ENCODE measurements around the gene KCNQ1.
A peak's percentile ranks its signal among the peaks of the same experiment; 100 is the strongest.

The KCNQ1 gene

GRCh38 chr11:2802389-2803185 is 357.8 kb downstream of the KCNQ1 start:
- peak overlapping the region in 8 of 11 experiments; percentile 9 to 63 (median 44); a peak in 15 of 22 replicates for H3K27ac ChIP-seq
- H3K4me2 ChIP-seq = peak overlapping the region; percentile 56 to 99 (median 88)
- H3K9ac ChIP-seq = peak overlapping the region in 10 of 11 experiments; percentile 14 to 70 (median 32); a peak in 13 of 22 replicates
- no peaks in the 10 kb centered on the region for H3K36me3 ChIP-seq
- peaks cover 0 to 9% (median 0%) of the 10 kb centered on the region in 11 experiments; a peak in 4 of 22 replicates for H3K9me3 ChIP-seq (replicated peaks in 1 of 11)
- H3K4me3 ChIP-seq = peak overlapping the region in 3 of 10 experiments; percentile 14 to 40 (median 33); a peak in 4 of 20 replicates
- peaks cover 0 to 9% (median 0%) of the 10 kb centered on the region in 11 experiments; a peak in 3 of 22 replicates for H4K20me1 ChIP-seq
- H3K4me1 ChIP-seq = peaks cover 43 to 84% (median 77%) of the 10 kb centered on the region in 10 experiments
- no peaks in the 10 kb centered on the region for H3K27me3 ChIP-seq
- no peak for TF ChIP-seq Cebpa-rat (IDR thresholded peaks at IDR 0.05)

- TF ChIP-seq Cebpa-rat (IDR thresholded peaks at IDR 0.05) = no peak
- Histone ChIP-seq H3K27me3 (no peaks in the 10 kb centered on the region), H3K4me3 (peak overlapping the region in 2 of 10 experiments; percentile 14 to 40; a peak in 1 of 20 replicates)
Observed at GRCh38 chr11:2803186-2804091, 358.6 kb downstream of the KCNQ1 start.

GRCh38 chr11:2804189-2804588 is 359.4 kb downstream of the KCNQ1 start:
- H3K4me2 ChIP-seq = peak overlapping the region in 9 of 11 experiments; percentile 73 to 99 (median 89); a peak in 17 of 22 replicates
- H4K20me1 ChIP-seq = peaks cover 0 to 9% (median 0%) of the 10 kb centered on the region in 11 experiments; a peak in 3 of 22 replicates
- H3K4me3 ChIP-seq = no peak overlapping the region
- H3K27ac ChIP-seq = peak overlapping the region in 1 of 11 experiments; percentile 49; a peak in 1 of 22 replicates
- no peaks in the 10 kb centered on the region for H3K27me3 ChIP-seq
- peaks cover 43 to 87% (median 83%) of the 10 kb centered on the region in 10 experiments for H3K4me1 ChIP-seq
- no peak for TF ChIP-seq Cebpa-rat (IDR thresholded peaks at IDR 0.05)
- peaks cover under 1 to 11% (median 2%) of the 10 kb centered on the region in 11 experiments for H3K9me3 ChIP-seq (replicated peaks in 1 of 11)
- peak overlapping the region in 2 of 11 experiments; percentile 10 to 22; a peak in 2 of 22 replicates for H3K9ac ChIP-seq
- peaks cover 0 to under 1% (median 0%) of the 10 kb centered on the region in 11 experiments; a peak in 2 of 22 replicates for H3K36me3 ChIP-seq

More at GRCh38 chr11:2803186-2804091, 358.6 kb downstream of the KCNQ1 start:
- H3K4me2 ChIP-seq = peak overlapping the region; percentile 56 to 99 (median 88)
- H4K20me1 ChIP-seq = peaks cover 0 to 9% (median 0%) of the 10 kb centered on the region in 11 experiments; a peak in 3 of 22 replicates
- H3K27ac ChIP-seq = peak overlapping the region in 6 of 11 experiments; percentile 13 to 63 (median 46); a peak in 8 of 22 replicates
- peaks cover 43 to 88% (median 83%) of the 10 kb centered on the region in 10 experiments for H3K4me1 ChIP-seq
- no peaks in the 10 kb centered on the region for H3K36me3 ChIP-seq
- H3K9me3 ChIP-seq (replicated peaks in 1 of 11) = peaks cover 0 to 9% (median 0%) of the 10 kb centered on the region in 11 experiments; a peak in 4 of 22 replicates
- H3K9ac ChIP-seq = peak overlapping the region in 6 of 11 experiments; percentile 14 to 70 (median 42); a peak in 9 of 22 replicates

- H3K4me3 ChIP-seq = no peak overlapping the region
- H4K20me1 ChIP-seq = peaks cover 0 to 9% (median 0%) of the 10 kb centered on the region in 11 experiments; a peak in 3 of 22 replicates
- peaks cover 0 to 7% (median 0%) of the 10 kb centered on the region in 11 experiments; a peak in 3 of 22 replicates for H3K36me3 ChIP-seq
- no peak for TF ChIP-seq Cebpa-rat (IDR thresholded peaks at IDR 0.05)
- H3K4me1 ChIP-seq = peaks cover 39 to 84% (median 80%) of the 10 kb centered on the region in 10 experiments
- peak overlapping the region in 6 of 11 experiments; percentile 9 to 34 (median 21); a peak in 7 of 22 replicates for H3K9ac ChIP-seq
- peaks cover 7 to 11% (median 8%) of the 10 kb centered on the region in 11 experiments for H3K9me3 ChIP-seq (replicated peaks in 1 of 11)
- H3K27me3 ChIP-seq = no peaks in the 10 kb centered on the region
- H3K27ac ChIP-seq = peak overlapping the region in 4 of 11 experiments; percentile 4 to 49 (median 22); a peak in 4 of 22 replicates
- peak overlapping the region in 9 of 11 experiments; percentile 21 to 99 (median 89); a peak in 17 of 22 replicates for H3K4me2 ChIP-seq
Observed at GRCh38 chr11:2804701-2805387, 360.0 kb downstream of the KCNQ1 start.

- peaks cover 0 to 7% (median 0%) of the 10 kb centered on the region in 11 experiments; a peak in 3 of 22 replicates for H3K36me3 ChIP-seq
- no peak overlapping the region for H3K4me3 ChIP-seq
- H4K20me1 ChIP-seq = peaks cover 0 to 9% (median 0%) of the 10 kb centered on the region in 11 experiments; a peak in 3 of 22 replicates
- H3K4me2 ChIP-seq = peak overlapping the region in 9 of 11 experiments; percentile 60 to 99 (median 89); a peak in 17 of 22 replicates
- peaks cover 35 to 81% (median 75%) of the 10 kb centered on the region in 10 experiments for H3K4me1 ChIP-seq
- peak overlapping the region in 5 of 11 experiments; percentile 9 to 45 (median 22); a peak in 6 of 22 replicates for H3K9ac ChIP-seq
- H3K9me3 ChIP-seq (replicated peaks in 1 of 11) = peaks cover 12 to 16% (median 15%) of the 10 kb centered on the region in 11 experiments
- H3K27me3 ChIP-seq = no peaks in the 10 kb centered on the region
- no peak for TF ChIP-seq Cebpa-rat (IDR thresholded peaks at IDR 0.05)
- peak overlapping the region in 4 of 11 experiments; percentile 4 to 64 (median 24); a peak in 4 of 22 replicates for H3K27ac ChIP-seq
Observed at GRCh38 chr11:2805388-2806056, 360.7 kb downstream of the KCNQ1 start.

GRCh38 chr11:2806351-2807024 is 361.7 kb downstream of the KCNQ1 start:
- Histone ChIP-seq H3K4me1 (peaks cover 36 to 81% (median 74%) of the 10 kb centered on the region in 10 experiments), H3K27me3 (no peaks in the 10 kb centered on the region), H3K9ac (peak overlapping the region in 5 of 11 experiments; percentile 2 to 45 (median 25); a peak in 7 of 22 replicates), H4K20me1 (peaks cover 0 to 9% (median 0%) of the 10 kb centered on the region in 11 experiments; a peak in 3 of 22 replicates), H3K4me2 (peak overlapping the region; percentile 48 to 99 (median 75)), H3K36me3 (peaks cover 0 to 7% (median 0%) of the 10 kb centered on the region in 11 experiments; a peak in 3 of 22 replicates), H3K9me3 (replicated peaks in 1 of 11) (peaks cover 12 to 23% (median 19%) of the 10 kb centered on the region in 11 experiments), H3K4me3 (no peak overlapping the region), H3K27ac (peak overlapping the region in 5 of 11 experiments; percentile 2 to 64 (median 41); a peak in 6 of 22 replicates)
- no peak for TF ChIP-seq Cebpa-rat (IDR thresholded peaks at IDR 0.05)
